GM12864 (cell line): Measurements from ENCODE around the gene MEIOC.

ENCODE experiments used
- DNase-seq: peaks from one replicate; pipeline ENCODE4 v3.0.0-alpha.2; 2011; ENCODE audit warnings: low read depth
- H3K4me3 ChIP-seq: 2 replicates; pipeline ENCODE4 v1.5.1; 2011; ENCODE audit warnings: mild to moderate bottlenecking, low read depth, low read length, control low read depth
- CTCF ChIP-seq: IDR thresholded peaks from 2 replicates; pipeline ENCODE4 v1.5.1; 2011; ENCODE audit warnings: low read depth, mild to moderate bottlenecking, moderate library complexity, low read length, control low read depth, inconsistent platforms; ENCODE audit errors: missing control alignments

Gene MEIOC

GRCh38 chr17:44648963-44649362 lies 7.3 kb upstream of the MEIOC start:
- no peak for TF ChIP-seq CTCF
- no peak for DNase-seq
- H3K4me3 ChIP-seq: no peak overlapping the region

- DNase-seq: no peak
- TF ChIP-seq CTCF: no peak
- H3K4me3 ChIP-seq: no peak overlapping the region
Observed at GRCh38 chr17:44651228-44651627, 5.0 kb upstream of the MEIOC start.

GRCh38 chr17:44652727-44653126 lies 3.5 kb upstream of the MEIOC start:
- no peak for DNase-seq
- no peak for TF ChIP-seq CTCF
- H3K4me3 ChIP-seq: no peak overlapping the region

GRCh38 chr17:44653384-44653783 lies 2.9 kb upstream of the MEIOC start:
- TF ChIP-seq CTCF: no peak
- no peak overlapping the region for H3K4me3 ChIP-seq
- DNase-seq: no peak

GRCh38 chr17:44653954-44654353 lies 2.3 kb upstream of the MEIOC start:
- DNase-seq: no peak
- no peak overlapping the region for H3K4me3 ChIP-seq
- TF ChIP-seq CTCF: no peak

- TF ChIP-seq CTCF: no peak
Observed at GRCh38 chr17:44661835-44662234, 5.6 kb downstream of the MEIOC start.

GRCh38 chr17:44663095-44663494 lies 6.8 kb downstream of the MEIOC start:
- H3K4me3 ChIP-seq: no peak overlapping the region
- no peak for DNase-seq
- no peak for TF ChIP-seq CTCF

More at GRCh38 chr17:44661835-44662234, 5.6 kb downstream of the MEIOC start:
- no peak for DNase-seq
- H3K4me3 ChIP-seq: no peak overlapping the region
